ENCODE data around the gene UBB.

The UBB gene

GRCh38 chr17:16406742-16407674 is 26.1 kb downstream of the UBB start:
- TF ChIP-seq GABPA (IDR thresholded peaks at IDR 0.05; ENCODE audit: low read depth) (no peak), REST (IDR thresholded peaks at IDR 0.05; ENCODE audit: insufficient replicate concordance, low read depth) (no peak), SPI1 (IDR thresholded peaks at IDR 0.05; ENCODE audit: borderline replicate concordance, low read depth) (no peak), CTCF (IDR thresholded peaks at IDR 0.05; ENCODE audit: insufficient read depth, low read length) (no peak), POLR2AphosphoS5 (IDR thresholded peaks at IDR 0.05; ENCODE audit: low read depth) (no peak)
- H3K4me3 ChIP-seq (replicated peaks; ENCODE audit: insufficient read depth, low read length) = peak overlapping the region; percentile 18
- DNase-seq (ENCODE audit: low read depth in 1 of 2, low spot score in 1 of 2) = no peak
- H3K27ac ChIP-seq (replicated peaks) = no peak overlapping the region
- H3K27me3 ChIP-seq (ENCODE audit: insufficient read depth, poor library complexity, severe bottlenecking) = no peaks in the 10 kb centered on the region

GRCh38 chr17:16407911-16408588 is 27.2 kb downstream of the UBB start:
- H3K27ac ChIP-seq (replicated peaks) = no peak overlapping the region
- H3K27me3 ChIP-seq (ENCODE audit: insufficient read depth, poor library complexity, severe bottlenecking) = no peaks in the 10 kb centered on the region
- H3K4me3 ChIP-seq (replicated peaks; ENCODE audit: insufficient read depth, low read length) = no peak overlapping the region
- no peak for DNase-seq (ENCODE audit: low read depth in 1 of 2, low spot score in 1 of 2)
- TF ChIP-seq REST (IDR thresholded peaks at IDR 0.05; ENCODE audit: insufficient replicate concordance, low read depth) (no peak), POLR2AphosphoS5 (IDR thresholded peaks at IDR 0.05; ENCODE audit: low read depth) (no peak), SPI1 (IDR thresholded peaks at IDR 0.05; ENCODE audit: borderline replicate concordance, low read depth) (no peak), CTCF (IDR thresholded peaks at IDR 0.05; ENCODE audit: insufficient read depth, low read length) (no peak), GABPA (IDR thresholded peaks at IDR 0.05; ENCODE audit: low read depth) (no peak)

- Histone ChIP-seq H3K27me3 (ENCODE audit: insufficient read depth, poor library complexity, severe bottlenecking) (no peaks in the 10 kb centered on the region), H3K27ac (replicated peaks) (peak within 1 kb of the TSS; percentile 91), H3K4me3 (replicated peaks; ENCODE audit: insufficient read depth, low read length) (peak within 1 kb of the TSS; percentile 69)
- DNase-seq (ENCODE audit: low read depth in 1 of 2, low spot score in 1 of 2) = peak in 1 of 2 experiments; percentile 29
- TF ChIP-seq SPI1 (IDR thresholded peaks at IDR 0.05; ENCODE audit: borderline replicate concordance, low read depth) (peak; percentile 60), REST (IDR thresholded peaks at IDR 0.05; ENCODE audit: insufficient replicate concordance, low read depth) (no peak), POLR2AphosphoS5 (IDR thresholded peaks at IDR 0.05; ENCODE audit: low read depth) (no peak)
These were observed 34.4 kb downstream of the UBB start, which contains the start of gene TRPV2 for GRCh38 chr17:16415031-16415924. Gene TRPV2, plus strand, starts transcription at chr17:16415571. Its CDS starts 2,098 bp downstream, at chr17:16417669.
